ENCODE results near the gene PRLR.

The PRLR gene

DNA sequence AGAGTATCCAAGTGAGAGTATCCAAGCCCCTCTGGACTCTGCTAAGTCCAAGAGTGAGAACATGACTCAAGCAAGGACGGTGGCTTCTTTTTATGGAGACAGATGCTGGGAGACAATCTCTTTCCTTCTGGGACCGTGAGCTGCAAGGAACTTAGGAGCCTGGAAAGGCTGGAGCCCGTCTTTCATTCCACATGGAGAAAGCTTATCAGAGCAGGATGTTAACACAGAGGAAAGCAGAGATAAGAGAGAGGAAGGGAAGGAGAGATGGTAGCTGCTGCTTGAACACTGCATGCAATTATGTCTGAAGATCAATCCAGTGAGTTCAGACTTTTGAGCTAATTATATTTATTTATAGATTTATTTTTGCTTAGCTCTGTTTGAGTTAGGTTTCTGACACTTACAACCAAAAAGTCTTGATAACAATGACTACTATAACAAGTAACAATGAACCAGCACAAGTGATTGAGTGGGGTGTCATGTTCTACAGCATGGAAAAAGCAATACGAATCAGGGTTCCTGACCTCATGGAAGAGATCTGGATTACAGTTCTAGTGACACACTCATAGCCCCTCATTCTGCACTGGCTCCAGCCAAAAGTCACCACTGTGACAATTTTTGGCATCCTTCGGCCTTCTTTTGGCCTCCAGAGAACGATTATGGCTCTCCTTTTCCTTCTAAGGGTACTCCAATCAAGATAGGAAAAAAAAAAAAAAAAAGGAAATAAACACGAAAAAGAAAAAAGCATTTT lies 71.5 kb downstream of the PRLR start:
- no peak for ATAC-seq

DNA sequence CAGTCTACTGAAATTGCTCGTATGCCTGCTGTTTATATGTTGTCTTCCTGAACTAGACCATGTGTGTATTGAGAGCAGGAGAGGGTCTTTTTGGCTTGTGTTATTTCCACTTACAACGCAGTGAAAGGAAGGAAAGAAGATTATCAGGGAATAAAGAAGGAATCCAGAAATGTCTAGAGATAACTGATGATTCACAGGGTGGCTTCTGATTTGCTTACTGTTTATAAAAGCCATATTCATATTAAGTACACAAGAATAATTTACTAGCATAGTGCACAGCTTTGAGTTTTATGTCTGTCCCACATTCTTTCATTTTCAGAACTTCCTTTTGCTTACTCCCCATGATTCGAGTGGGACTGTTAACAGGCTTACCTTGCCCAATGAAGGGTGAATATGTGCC lies 72.1 kb downstream of the PRLR start:
- ATAC-seq: no peak

- ATAC-seq: no peak
Measured at GRCh38 chr5:35153375-35153932, 76.8 kb downstream of the PRLR start.

DNA sequence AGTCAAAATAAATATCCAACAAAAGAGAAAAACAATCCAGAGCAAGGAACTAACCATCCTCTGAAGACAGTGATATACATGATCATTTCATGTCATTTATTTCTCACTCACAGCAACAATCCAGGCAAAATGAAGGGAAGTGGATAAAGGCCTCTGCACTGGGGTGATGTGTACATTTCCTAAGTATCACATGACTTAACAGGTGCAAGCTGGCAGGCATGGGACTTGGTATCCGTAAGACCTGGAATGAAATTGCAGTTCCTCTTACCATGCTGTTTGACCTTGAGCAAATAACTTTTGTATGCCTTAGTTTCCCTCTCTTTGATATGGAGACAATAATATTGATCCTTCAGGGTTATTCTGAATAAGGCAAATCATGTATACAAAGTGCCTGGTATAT lies 77.6 kb downstream of the PRLR start:
- ATAC-seq: no peak

- no peak for ATAC-seq
Measured at GRCh38 chr5:35151146-35151920, 79.0 kb downstream of the PRLR start.

DNA sequence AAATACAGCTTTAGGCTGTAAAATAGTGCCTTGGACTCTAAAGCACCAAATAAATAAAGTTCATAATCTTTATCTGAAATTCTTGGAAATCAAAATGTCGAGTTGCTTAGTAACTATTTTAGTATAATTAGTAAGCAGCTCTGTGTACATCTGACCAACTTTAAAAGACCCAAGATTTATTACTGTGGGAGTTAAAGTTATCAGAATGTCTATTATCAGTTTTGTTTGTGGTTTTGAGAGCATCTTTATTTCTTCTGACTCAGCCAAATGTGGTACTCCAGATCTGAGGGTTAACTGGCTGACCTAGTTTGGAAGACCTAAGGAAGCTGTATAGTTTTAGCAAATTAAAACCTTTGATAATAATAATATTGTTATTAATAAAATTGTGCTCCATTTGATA lies 81.2 kb downstream of the PRLR start:
- no peak for ATAC-seq

GRCh38 chr5:35146406-35146805 lies 83.9 kb downstream of the PRLR start:
- no peak for ATAC-seq

GRCh38 chr5:35145691-35146317 lies 84.5 kb downstream of the PRLR start:
- no peak for ATAC-seq

- ATAC-seq: no peak
Measured at GRCh38 chr5:35145012-35145411, 85.3 kb downstream of the PRLR start.

GRCh38 chr5:35143841-35144240 lies 86.4 kb downstream of the PRLR start:
- no peak for ATAC-seq

- no peak for ATAC-seq
Measured at GRCh38 chr5:35141739-35142138, 88.5 kb downstream of the PRLR start.

DNA sequence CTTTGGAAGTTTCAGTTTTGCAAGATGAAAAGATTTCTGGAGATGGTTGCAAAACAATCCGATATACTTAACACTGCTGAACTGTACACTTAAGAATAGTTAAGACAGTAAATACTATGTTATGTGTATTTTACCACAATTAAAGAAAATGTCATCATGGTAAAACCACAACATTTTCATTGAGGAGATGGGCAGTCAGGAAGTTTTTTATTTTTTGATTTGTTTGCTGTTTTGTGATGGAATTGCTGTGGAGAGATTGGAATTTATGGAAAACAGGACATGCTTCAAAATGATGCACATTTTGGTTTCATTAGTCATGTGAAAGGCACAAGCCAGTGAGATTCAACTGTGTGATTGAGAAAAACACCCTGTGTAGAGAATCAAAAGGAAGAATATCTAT lies 92.1 kb downstream of the PRLR start:
- no peak for ATAC-seq

GRCh38 chr5:35136386-35136785 lies 93.9 kb downstream of the PRLR start:
- ATAC-seq: no peak

DNA sequence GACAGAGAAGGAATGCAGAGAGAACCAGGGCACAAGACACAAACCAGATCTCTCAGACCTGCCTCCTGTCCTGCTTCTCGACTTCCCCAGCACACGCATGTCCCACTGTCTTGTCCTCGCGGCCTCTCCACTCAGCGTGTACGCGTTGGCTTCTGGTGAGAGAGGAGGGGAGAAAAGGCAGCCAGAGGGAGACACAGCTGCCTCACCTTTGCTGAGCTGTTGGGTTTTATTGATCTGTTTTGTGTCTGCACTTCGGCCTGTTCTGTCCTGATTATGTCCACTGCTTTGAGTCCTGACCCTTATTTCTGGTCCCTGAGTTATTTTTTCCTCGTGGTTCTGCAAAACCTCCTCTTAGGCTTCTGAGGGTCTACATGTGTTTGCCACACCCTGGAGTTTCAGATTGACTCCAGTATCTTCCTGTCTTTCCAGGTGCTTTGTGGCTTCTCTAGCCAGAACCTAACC lies 95.0 kb downstream of the PRLR start:
- no peak for ATAC-seq

- ATAC-seq: no peak
Measured at GRCh38 chr5:35134278-35135030, 95.8 kb downstream of the PRLR start.

- no peak for ATAC-seq
Measured at GRCh38 chr5:35133186-35133585, 97.1 kb downstream of the PRLR start.

GRCh38 chr5:35131723-35132122 lies 98.6 kb downstream of the PRLR start:
- ATAC-seq: no peak

DNA sequence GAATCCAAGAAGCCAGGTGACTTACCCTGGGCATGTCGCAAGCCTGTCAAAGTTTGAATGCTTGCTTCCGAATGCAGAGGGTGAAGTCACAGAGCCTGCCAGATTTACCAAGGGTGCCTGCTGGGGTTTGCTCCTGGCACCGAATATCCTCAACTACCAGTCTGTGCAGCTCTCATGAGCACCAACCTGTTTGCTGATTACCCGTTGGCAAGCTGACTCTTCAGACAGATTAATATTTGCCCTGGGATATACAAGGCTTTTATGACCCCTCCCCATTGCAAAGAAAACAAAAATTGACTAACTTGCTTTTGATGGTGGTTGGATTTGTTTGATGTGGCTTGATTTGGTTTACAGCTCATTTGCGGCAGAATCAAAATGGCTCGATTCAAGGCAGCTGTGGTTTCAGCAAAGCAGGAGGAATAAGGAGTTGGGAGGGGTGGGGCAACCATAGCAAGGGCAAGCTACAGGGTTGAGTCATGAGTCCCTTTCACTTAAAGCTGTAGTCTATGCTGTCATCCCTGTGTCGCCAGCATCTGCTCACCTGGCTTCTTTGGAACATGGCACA lies 100.3 kb downstream of the PRLR start:
- peak; percentile 10 to 38 for ATAC-seq

DNA sequence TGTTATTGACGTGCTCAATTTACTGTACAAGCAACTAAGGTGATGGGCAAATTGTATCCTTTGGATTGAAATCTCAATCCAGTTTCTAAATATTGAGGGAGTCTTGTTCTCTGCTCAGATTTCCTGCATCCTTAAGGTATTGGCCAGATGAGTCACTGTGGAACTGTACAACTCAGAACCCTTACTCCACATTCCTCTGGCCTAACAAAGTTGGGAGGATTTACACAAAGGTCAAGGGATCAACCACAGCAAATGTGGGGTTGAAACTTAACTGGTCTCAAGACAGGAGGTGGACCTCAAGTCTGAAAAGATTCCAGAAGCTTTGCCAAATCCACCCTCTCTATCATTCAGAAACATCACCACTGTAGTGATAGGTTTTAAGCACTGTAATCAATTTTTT lies 101.0 kb downstream of the PRLR start:
- ATAC-seq: no peak

DNA sequence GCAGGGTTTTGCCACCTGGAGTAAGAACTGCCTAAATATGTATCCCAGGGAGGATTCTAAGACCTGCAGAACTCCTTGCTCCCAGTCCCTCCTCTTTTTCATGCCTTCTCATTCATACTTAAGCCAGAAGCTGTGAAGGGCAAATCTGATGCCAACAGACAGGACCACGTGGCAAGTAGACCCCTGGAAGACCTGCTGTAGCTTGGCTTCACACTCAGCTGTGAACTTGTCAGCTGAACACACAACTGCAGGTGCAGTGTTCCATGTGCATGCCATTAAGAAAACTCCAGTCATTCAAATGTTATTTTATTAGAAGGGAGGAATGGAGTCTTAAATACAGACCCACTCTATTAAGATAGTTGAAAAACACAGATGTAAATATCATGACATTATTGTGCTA lies 103.3 kb downstream of the PRLR start:
- ATAC-seq: no peak

DNA sequence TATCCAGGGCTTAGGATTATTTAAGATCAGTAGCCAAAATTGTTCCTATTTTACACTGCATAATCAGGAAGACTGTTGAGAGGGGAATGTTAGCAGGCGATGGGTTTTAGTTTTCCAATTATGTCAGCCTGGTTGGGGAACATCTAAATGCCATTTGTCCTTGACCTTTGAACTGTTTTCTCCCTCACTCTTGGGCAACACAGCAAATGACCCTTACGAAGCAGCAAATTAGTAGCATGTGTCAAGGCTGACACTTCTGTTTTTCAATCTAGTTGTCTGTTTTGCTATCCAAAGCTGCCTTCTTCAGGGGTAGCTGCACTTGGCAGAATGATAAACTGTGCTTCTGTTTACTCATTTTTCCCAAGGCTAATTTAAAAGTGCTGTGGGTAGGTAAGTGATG lies 104.5 kb downstream of the PRLR start:
- ATAC-seq: no peak

DNA sequence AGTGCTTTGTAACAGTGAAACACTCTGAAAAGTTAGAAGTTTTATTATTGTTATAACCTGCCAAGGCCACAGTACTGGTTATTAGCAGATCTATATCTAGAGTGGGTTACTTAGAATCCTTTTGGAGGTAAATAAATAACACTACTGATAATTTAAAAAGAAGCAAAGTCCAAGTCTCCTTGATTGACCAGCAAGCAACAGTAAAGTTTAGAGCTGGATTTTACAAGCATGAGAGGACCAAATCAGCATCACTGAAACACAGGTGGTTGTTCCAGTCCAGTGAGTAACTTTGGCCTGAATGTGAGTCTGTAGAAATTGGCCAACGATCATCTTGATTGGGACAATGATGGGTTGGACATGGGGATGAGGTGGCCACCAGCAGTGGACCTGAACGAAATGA lies 105.4 kb downstream of the PRLR start:
- ATAC-seq: no peak

Data from activated CD4-positive, CD25-positive, alpha-beta regulatory T cell treated with anti-CD3 and anti-CD28 coated beads, Interleukin-2, amount 50 U/mL, for 24 hours (primary cell).